K562 (cell line): Measurements from ENCODE around the gene SDE2. TPM values are rescaled to one million over a fixed set of nuclear protein-coding genes. Genes with fewer than 3 reads are reported as not detected.

Experiments used
- BDP1 ChIP-seq: IDR thresholded peaks from 3 replicates; pipeline ENCODE4 v1.6.1; 2011; ENCODE audit not compliant: insufficient read length, insufficient read depth
- CHD4 ChIP-seq: fragments of 200-600 bp; sonication (generic); IDR thresholded peaks from 3 replicates; pipeline ENCODE4 v1.6.1; 2012; ENCODE audit warnings: low read depth, mild to moderate bottlenecking, mixed read lengths, low read length, inconsistent platforms; ENCODE audit not compliant: insufficient read depth, insufficient replicate concordance, poor library complexity, severe bottlenecking
- CTCF ChIP-seq, 3 experiments: IDR thresholded peaks in 2 of 3; conservative IDR thresholded peaks in 1 of 3; 2 replicates each; pipeline ENCODE4 v1.5.1; 2011 to 2012; ENCODE audit warnings: low read length in 3 of 3, mild to moderate bottlenecking in 3 of 3, control low read depth in 2 of 3, improper control_type of control experiment in 1 of 3, inconsistent platforms in 1 of 3, low read depth in 1 of 3, mixed read lengths in 1 of 3, moderate library complexity in 1 of 3; ENCODE audit not compliant: insufficient read depth in 2 of 3
- KHSRP ChIP-seq: fragments of 450-650 bp; IDR thresholded peaks from 2 replicates; pipeline ENCODE4 v1.6.1; 2017
- MEF2D ChIP-seq: conservative IDR thresholded peaks from 2 replicates; pipeline ENCODE4 v1.6.1; 2016; ENCODE audit warnings: low read depth, missing genetic modification characterization, missing compliant biosample characterization
- NFIC ChIP-seq: fragments of 450-650 bp; IDR thresholded peaks from 2 replicates; pipeline ENCODE4 v1.6.1; 2017; ENCODE audit warnings: mild to moderate bottlenecking, inconsistent platforms
- SMARCA5 ChIP-seq: fragments of 450-650 bp; IDR thresholded peaks from 2 replicates; pipeline ENCODE4 v1.6.1; 2016
- SREBF1 ChIP-seq: fragments of 150-350 bp; IDR thresholded peaks from 2 replicates; pipeline ENCODE4 v1.6.1; 2014; ENCODE audit warnings: antibody characterized with exemption, low read depth, low read length, borderline replicate concordance
- SRF ChIP-seq, 2 experiments: fragments of 250-450, 450-650 bp in 1 of 2; sonication (Bioruptor Pico) in 1 of 2; sonication (generic) in 1 of 2; formaldehyde crosslinking; IDR thresholded peaks; 2 replicates each; pipeline versions ENCODE4 v1.5.0 to v1.5.1; 2020 to 2022; ENCODE audit warnings: mild to moderate bottlenecking in 1 of 2, missing genetic modification reagents in 1 of 2
- TGIF2 ChIP-seq: sonication (generic); formaldehyde crosslinking; IDR thresholded peaks from 2 replicates; pipeline ENCODE4 v1.8.1; 2022; ENCODE audit warnings: mild to moderate bottlenecking, missing genetic modification reagents, moderate library complexity
- WHSC1 ChIP-seq: IDR thresholded peaks from one replicate; pipeline ENCODE4 v1.6.1; 2012; ENCODE audit warnings: low read length, control low read depth, inconsistent platforms
- ZBTB12 ChIP-seq: fragments of 250-450 bp; sonication (Bioruptor Pico); IDR thresholded peaks from 2 replicates; pipeline ENCODE4 v1.4.0; 2020
- ZBTB40 ChIP-seq, 2 experiments: fragments of 450-650 bp in 1 of 2; sonication (generic) in 1 of 2; formaldehyde crosslinking in 1 of 2; IDR thresholded peaks; 2 replicates each; pipeline versions ENCODE4 v1.7.1 to v1.9.0; 2016 to 2022; ENCODE audit warnings: inconsistent platforms in 1 of 2, mild to moderate bottlenecking in 1 of 2, missing genetic modification reagents in 1 of 2
- ZNF41 ChIP-seq: fragments of 250-450 bp; sonication (Bioruptor Pico); conservative IDR thresholded peaks from 2 replicates; pipeline ENCODE4 v1.4.0; 2020; ENCODE audit warnings: mild to moderate bottlenecking
- ZNF766 ChIP-seq: fragments of 200-800 bp; sonication (Bioruptor generic); conservative IDR thresholded peaks from 2 replicates; pipeline ENCODE4 v1.6.1; 2016; ENCODE audit warnings: missing genetic modification characterization, missing compliant biosample characterization
- polyA plus RNA-seq, 8 experiments: library from polyadenylated mRNA; depleted of rRNA in 4 of 8; stranded (reverse) in 5 of 8; unstranded in 3 of 8; fragments of >200 nt; fragmentation: Nextera tagmentation in 2 of 8; fragmentation: Illumina TruSeq in 1 of 8; extraction: Ambion mirVana in 2 of 8; extraction: Trizol in 1 of 8; gene quantifications; 2 replicates each; pipeline versions ENCODE4 v1.2.1 to v1.2.3, GENCODE V29; 2011 to 2014; ENCODE audit warnings: inconsistent platforms in 1 of 8, missing spikeins in 1 of 8
- total RNA-seq, 7 experiments: library from RNA; depleted of rRNA in 6 of 7; stranded (reverse); fragments of >200 nt in 6 of 7; fragmentation: Illumina TruSeq in 2 of 7; extraction: Trizol in 2 of 7; gene quantifications; 2 replicates each; pipeline versions ENCODE4 v1.2.1 to v1.2.3, GENCODE V29; 2011 to 2021; ENCODE audit warnings: low replicate concordance in 1 of 7

Gene SDE2
- total and polyA plus RNA-seq, 9 of the 15 experiments (the other 6 are each of a cell fraction or from before 2014, with no cell fraction given): 14.3 to 62.3 (median 46.0) TPM

GRCh38 chr1:226001963-226002666 is 3.0 kb upstream of the SDE2 start (continued):
- no peak for TF ChIP-seq ZNF41 (CRISPR knock-in tag)
- TF ChIP-seq ZNF766 (CRISPR knock-in tag): peak; percentile 74
- TF ChIP-seq NFIC: peak; percentile 93
- no peak for TF ChIP-seq SREBF1
- TF ChIP-seq BDP1: no peak
- no peak; the same call in 1 of the 2 replicates for TF ChIP-seq TGIF2 (CRISPR knock-in tag)
- TF ChIP-seq WHSC1: no peak
- no peak; the same call in 1 of the 2 replicates for TF ChIP-seq KHSRP
- peak in 1 of 2 experiments; percentile 81; a peak in 3 of 4 replicates for TF ChIP-seq SRF (CRISPR knock-in tag; IDR thresholded peaks at IDR 0.05)
- TF ChIP-seq ZBTB12: peak; percentile 72
- peak; percentile 53; the same call in 1 of the 2 replicates for TF ChIP-seq ZBTB40 (IDR thresholded peaks at IDR 0.05)
- no peak for TF ChIP-seq ZBTB40 (CRISPR knock-in tag; IDR thresholded peaks at IDR 0.05)
- no peak for TF ChIP-seq CTCF (IDR thresholded peaks at IDR 0.05 in 2 of 3, conservative IDR thresholded peaks at IDR 0.05 in 1 of 3; ENCODE audit: insufficient read depth in 2 of 3, low read depth in 1 of 3, low read length in 3 of 3)
- TF ChIP-seq MEF2D (tag): peak; percentile 10; the same call in 1 of the 2 replicates
- TF ChIP-seq CHD4: no peak
- peak; percentile 76; the same call in 1 of the 2 replicates for TF ChIP-seq SMARCA5
